Cardiac muscle cell (in vitro differentiated cells and primary cell): Measurements from ENCODE around the gene NXPH1. TPM values are rescaled to one million over a fixed set of nuclear protein-coding genes. Genes with fewer than 3 reads are reported as not detected.

Experiments
- DNase-seq, 2 donors: peaks; one replicate each; pipeline versions ENCODE4 v3.0.0 to v3.0.0-alpha.2; 2010 to 2017; ENCODE audit warnings: low read depth in 1 of 2, low spot score in 1 of 2
- H3K27ac ChIP-seq: fragments of 200-600 bp; sonication (generic); 2 replicates; pipeline ENCODE4 v1.5.1; 2016
- H3K27me3 ChIP-seq: fragments of 200-600 bp; sonication (generic); 2 replicates; pipeline ENCODE4 v1.6.0; 2016; ENCODE audit warnings: control low read depth
- H3K36me3 ChIP-seq: fragments of 200-600 bp; sonication (generic); 2 replicates; pipeline ENCODE4 v1.5.1; 2016; ENCODE audit warnings: control low read depth
- H3K4me1 ChIP-seq: fragments of 200-600 bp; sonication (generic); 2 replicates; pipeline ENCODE4 v1.8.1; 2017; ENCODE audit warnings: low read depth, mild to moderate bottlenecking, mixed run types
- H3K4me3 ChIP-seq: fragments of 200-600 bp; sonication (generic); 2 replicates; pipeline ENCODE4 v1.5.1; 2016; ENCODE audit warnings: mild to moderate bottlenecking
- H3K9me3 ChIP-seq: fragments of 200-600 bp; sonication (generic); 2 replicates; pipeline ENCODE4 v1.5.1; 2017; ENCODE audit warnings: low read depth, mild to moderate bottlenecking, control low read depth
- polyA plus RNA-seq: library from polyadenylated mRNA; unstranded; fragments of >200 nt; fragmentation: Nextera tagmentation; extraction: Ambion mirVana; gene quantifications from 2 replicates; pipeline ENCODE4 v1.2.1, GENCODE V29; 2016
- total RNA-seq: library from RNA; depleted of rRNA; stranded (reverse); fragments of >200 nt; gene quantifications from 2 replicates; pipeline ENCODE4 v1.2.3, GENCODE V29; 2016
- TF ChIP-seq, protein P1 (sequence below): IDR thresholded peaks from 2 replicates; pipeline ENCODE4 v1.5.1; 2012; ENCODE audit warnings: low read depth, mild to moderate bottlenecking, low read length

The NXPH1 gene
- total and polyA plus RNA-seq, 2 experiments from 2014 or later, result 0.95 to 1.7 TPM

DNA sequence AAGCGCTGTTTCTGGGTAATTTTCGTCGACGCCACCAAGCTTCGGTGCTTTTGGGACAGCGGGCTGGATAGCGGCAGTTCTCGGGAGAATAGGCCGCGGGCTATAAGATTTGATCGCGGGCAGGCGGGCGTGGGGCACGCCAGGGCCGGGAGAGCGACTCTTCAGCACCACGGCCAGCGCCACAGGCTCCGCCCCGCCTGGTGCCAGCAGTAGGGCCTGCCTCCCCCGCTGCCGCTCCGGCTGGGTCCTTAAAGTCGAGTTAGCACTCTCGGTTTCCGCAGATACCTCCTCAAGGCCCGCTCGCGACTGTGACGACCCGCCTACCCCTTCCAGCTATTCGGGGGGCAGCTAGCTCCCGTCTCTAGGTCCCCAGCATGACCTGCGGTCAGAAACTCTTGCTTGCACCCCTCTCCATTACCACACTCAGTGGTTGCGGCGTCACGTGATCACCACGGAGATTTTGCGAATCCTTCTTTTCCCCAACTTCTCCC lies 9.4 kb downstream of the NXPH1 start:
- H3K27ac ChIP-seq, result no peak overlapping the region
- peak overlapping the region; percentile 33 for H3K4me3 ChIP-seq
- H3K4me1 ChIP-seq, result peaks cover 7% of the 10 kb centered on the region
- no peaks in the 10 kb centered on the region for H3K36me3 ChIP-seq
- TF ChIP-seq, protein P1, sequence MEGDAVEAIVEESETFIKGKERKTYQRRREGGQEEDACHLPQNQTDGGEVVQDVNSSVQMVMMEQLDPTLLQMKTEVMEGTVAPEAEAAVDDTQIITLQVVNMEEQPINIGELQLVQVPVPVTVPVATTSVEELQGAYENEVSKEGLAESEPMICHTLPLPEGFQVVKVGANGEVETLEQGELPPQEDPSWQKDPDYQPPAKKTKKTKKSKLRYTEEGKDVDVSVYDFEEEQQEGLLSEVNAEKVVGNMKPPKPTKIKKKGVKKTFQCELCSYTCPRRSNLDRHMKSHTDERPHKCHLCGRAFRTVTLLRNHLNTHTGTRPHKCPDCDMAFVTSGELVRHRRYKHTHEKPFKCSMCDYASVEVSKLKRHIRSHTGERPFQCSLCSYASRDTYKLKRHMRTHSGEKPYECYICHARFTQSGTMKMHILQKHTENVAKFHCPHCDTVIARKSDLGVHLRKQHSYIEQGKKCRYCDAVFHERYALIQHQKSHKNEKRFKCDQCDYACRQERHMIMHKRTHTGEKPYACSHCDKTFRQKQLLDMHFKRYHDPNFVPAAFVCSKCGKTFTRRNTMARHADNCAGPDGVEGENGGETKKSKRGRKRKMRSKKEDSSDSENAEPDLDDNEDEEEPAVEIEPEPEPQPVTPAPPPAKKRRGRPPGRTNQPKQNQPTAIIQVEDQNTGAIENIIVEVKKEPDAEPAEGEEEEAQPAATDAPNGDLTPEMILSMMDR, result no peak
- no peaks in the 10 kb centered on the region for H3K9me3 ChIP-seq
- peaks cover 84% of the 10 kb centered on the region for H3K27me3 ChIP-seq
- DNase-seq, result peak; percentile 42 to 95

DNA sequence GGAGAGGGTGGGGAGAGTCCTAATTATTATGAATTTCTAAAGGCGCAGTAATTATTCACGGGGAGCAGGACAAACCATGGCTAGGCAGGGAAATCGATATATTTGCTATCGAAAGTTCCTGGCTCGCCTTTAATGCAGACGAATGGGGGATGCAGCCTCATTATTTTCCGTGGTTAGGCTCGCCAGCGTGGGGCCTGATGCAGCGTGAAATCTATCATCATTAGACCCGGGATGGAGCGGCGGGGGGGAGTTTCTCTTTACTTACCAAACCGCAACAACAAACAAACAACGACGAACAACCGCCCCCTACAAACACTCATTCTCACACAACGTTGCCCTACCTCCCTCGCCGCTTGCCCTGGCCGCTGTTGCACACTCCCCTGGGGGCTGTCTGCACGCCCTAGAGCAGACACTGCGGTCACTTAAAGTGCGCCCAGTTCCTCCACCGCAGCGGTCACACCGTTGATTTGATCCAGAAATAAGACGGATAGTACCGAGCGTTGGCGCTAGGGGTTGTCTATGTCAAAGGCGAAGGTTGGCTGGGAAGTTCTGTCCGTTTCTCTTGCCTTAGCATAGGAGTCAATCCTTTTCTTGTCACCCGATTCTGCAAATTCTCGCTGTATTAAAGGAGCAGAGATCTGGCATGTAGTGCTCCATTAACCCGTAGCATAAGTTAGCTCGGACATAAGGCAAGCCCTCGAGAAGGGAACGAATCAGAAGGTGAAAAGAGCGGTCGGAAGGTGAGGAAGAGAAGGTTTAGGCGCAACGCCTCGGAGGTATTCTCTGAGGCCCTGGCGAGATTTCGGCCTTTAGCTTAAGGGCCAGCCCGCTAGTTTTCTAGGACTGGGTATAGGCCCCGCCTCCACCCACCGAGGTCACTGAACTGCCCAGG lies 10.4 kb downstream of the NXPH1 start:
- Histone ChIP-seq H3K27me3 (peaks cover 74% of the 10 kb centered on the region), H3K36me3 (no peaks in the 10 kb centered on the region), H3K4me3 (peak overlapping the region; percentile 33), H3K4me1 (peaks cover 7% of the 10 kb centered on the region), H3K9me3 (no peaks in the 10 kb centered on the region), H3K27ac (no peak overlapping the region)
- peak in 1 of 2 donors; percentile 69 for DNase-seq
- TF ChIP-seq, protein P1, result no peak

DNA sequence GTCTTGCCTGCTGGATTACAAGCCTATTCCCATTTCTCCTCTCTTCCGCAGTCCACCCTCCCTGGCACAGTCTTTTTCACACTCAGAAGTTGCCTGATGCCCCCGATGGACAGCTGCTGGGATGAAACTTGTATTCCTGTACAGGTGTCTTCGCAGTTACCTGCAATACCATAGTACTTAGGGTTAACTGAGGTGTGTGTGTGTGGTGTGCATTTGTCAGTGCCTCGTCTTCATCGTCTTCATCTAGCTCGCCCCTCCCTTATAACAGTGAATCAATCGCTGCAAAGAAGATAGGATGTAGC lies 11.0 kb downstream of the NXPH1 start:
- no peaks in the 10 kb centered on the region for H3K36me3 ChIP-seq
- H3K4me3 ChIP-seq, result no peak overlapping the region
- peaks cover 68% of the 10 kb centered on the region for H3K27me3 ChIP-seq
- peaks cover 7% of the 10 kb centered on the region for H3K4me1 ChIP-seq
- TF ChIP-seq, protein P1, result no peak
- DNase-seq, result no peak
- no peaks in the 10 kb centered on the region for H3K9me3 ChIP-seq
- no peak overlapping the region for H3K27ac ChIP-seq

DNA sequence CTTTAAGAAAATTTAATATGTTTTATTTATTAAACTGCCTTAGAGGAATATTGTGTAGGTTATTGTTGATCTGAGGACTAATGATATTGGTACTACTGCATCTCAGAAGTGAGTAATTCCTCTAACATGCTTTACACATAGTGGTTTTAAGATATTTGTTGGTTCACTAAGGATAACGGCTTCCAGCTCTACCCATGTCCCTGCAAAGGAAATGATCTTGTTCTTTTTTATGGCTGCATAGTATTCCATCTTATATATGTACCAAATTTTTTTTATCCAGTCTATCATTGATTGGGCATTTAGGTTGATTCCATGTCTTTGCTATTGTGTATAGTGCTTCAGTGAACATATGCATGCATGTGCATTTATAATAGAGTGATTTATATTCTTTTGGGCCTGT lies 20.1 kb downstream of the NXPH1 start:
- Histone ChIP-seq H3K9me3 (no peaks in the 10 kb centered on the region), H3K4me1 (no peaks in the 10 kb centered on the region), H3K4me3 (no peak overlapping the region), H3K27me3 (peaks cover 5% of the 10 kb centered on the region), H3K27ac (no peak overlapping the region), H3K36me3 (no peaks in the 10 kb centered on the region)
- TF ChIP-seq, protein P1, result no peak
- DNase-seq, result no peak

DNA sequence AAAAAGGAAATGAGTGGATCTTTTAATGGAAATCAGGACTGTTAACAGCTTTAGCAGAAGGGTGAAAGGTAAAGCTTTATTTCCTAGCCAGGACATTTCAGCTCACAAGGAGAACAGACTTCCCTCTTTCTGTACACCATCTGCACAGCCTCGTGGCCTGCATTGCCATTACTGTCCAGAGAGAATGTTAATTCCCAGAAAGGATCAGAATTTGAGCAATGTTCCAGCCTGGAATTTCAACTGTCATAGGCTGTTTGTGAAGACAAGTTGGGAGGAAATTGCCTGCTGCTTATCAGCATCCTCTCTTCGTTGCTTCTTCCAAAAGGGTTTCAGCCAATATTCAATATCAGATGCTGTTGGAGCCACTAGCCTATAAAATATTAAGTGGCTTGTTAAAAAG lies 22.0 kb downstream of the NXPH1 start:
- H3K9me3 ChIP-seq, result no peaks in the 10 kb centered on the region
- H3K36me3 ChIP-seq, result no peaks in the 10 kb centered on the region
- no peak overlapping the region for H3K4me3 ChIP-seq
- H3K4me1 ChIP-seq, result no peaks in the 10 kb centered on the region
- H3K27ac ChIP-seq, result no peak overlapping the region
- no peak for DNase-seq
- TF ChIP-seq, protein P1, result no peak
- H3K27me3 ChIP-seq, result peaks cover under 1% of the 10 kb centered on the region
